HEK293T (cell line): ENCODE results near the gene CCDC85A.

Experiments used
- CTCF ChIA-PET: fragments of 350-600 bp; formaldehyde crosslinking; extraction: SDS; loops from one replicate; lab custom pipeline; 2021; ENCODE audit warnings: antibody characterized with exemption, inconsistent platforms; lab: Yijun Ruan, JAX
- POLR2A ChIA-PET: fragments of 350-600 bp; formaldehyde crosslinking; extraction: SDS; loops from one replicate; lab custom pipeline; 2020; ENCODE audit warnings: antibody characterized with exemption, inconsistent platforms; lab: Yijun Ruan, JAX
- DNase-seq: peaks from one replicate; pipeline ENCODE4 v3.0.0; 2012; ENCODE audit warnings: mixed read lengths; ENCODE audit errors: extremely low spot score
- ARNT ChIP-seq: fragments of 450-650 bp; IDR thresholded peaks from 2 replicates; pipeline ENCODE4 v1.6.1; 2017; ENCODE audit warnings: mild to moderate bottlenecking
- BHLHE40 ChIP-seq: fragments of 450-650 bp; IDR thresholded peaks from 2 replicates; pipeline ENCODE4 v1.6.1; 2016; ENCODE audit warnings: mild to moderate bottlenecking, moderate library complexity, borderline replicate concordance
- CTBP1 ChIP-seq: fragments of 450-650 bp; IDR thresholded peaks from 2 replicates; pipeline ENCODE4 v1.6.1; 2016; ENCODE audit warnings: borderline replicate concordance
- ELF4 ChIP-seq: fragments of 450-650 bp; IDR thresholded peaks from 2 replicates; pipeline ENCODE4 v1.6.1; 2017; ENCODE audit warnings: antibody characterized with exemption
- FOXA1 ChIP-seq: fragments of 450-650 bp; IDR thresholded peaks from 2 replicates; pipeline ENCODE4 v1.6.1; 2016; ENCODE audit warnings: mild to moderate bottlenecking
- FOXK2 ChIP-seq: fragments of 450-650 bp; IDR thresholded peaks from 2 replicates; pipeline ENCODE4 v1.6.1; 2016; ENCODE audit warnings: mild to moderate bottlenecking
- FOXM1 ChIP-seq: fragments of 450-650 bp; IDR thresholded peaks from 2 replicates; pipeline ENCODE4 v1.6.1; 2017; ENCODE audit warnings: mild to moderate bottlenecking, borderline replicate concordance
- HDGF ChIP-seq: fragments of 450-650 bp; IDR thresholded peaks from 2 replicates; pipeline ENCODE4 v1.6.1; 2017; ENCODE audit warnings: antibody characterized with exemption, borderline replicate concordance
- L3MBTL2 ChIP-seq: fragments of 450-650 bp; conservative IDR thresholded peaks from 2 replicates; pipeline ENCODE4 v1.6.1; 2016; ENCODE audit warnings: mild to moderate bottlenecking
- LEF1 ChIP-seq: fragments of 450-650 bp; IDR thresholded peaks from 2 replicates; pipeline ENCODE4 v1.6.1; 2017; ENCODE audit warnings: mild to moderate bottlenecking, borderline replicate concordance
- NFRKB ChIP-seq: fragments of 450-650 bp; IDR thresholded peaks from 2 replicates; pipeline ENCODE4 v1.6.1; 2016; ENCODE audit warnings: mild to moderate bottlenecking, moderate library complexity
- PKNOX1 ChIP-seq: fragments of 450-650 bp; IDR thresholded peaks from 2 replicates; pipeline ENCODE4 v1.6.1; 2016
- SP1 ChIP-seq: fragments of 450-650 bp; IDR thresholded peaks from 2 replicates; pipeline ENCODE4 v1.6.1; 2017
- SUZ12 ChIP-seq: fragments of 450-650 bp; IDR thresholded peaks from 2 replicates; pipeline ENCODE4 v1.6.1; 2016; ENCODE audit warnings: mild to moderate bottlenecking
- TARDBP ChIP-seq: fragments of 450-650 bp; IDR thresholded peaks from 2 replicates; pipeline ENCODE4 v1.6.1; 2016
- ZNF384 ChIP-seq: fragments of 450-650 bp; IDR thresholded peaks from 2 replicates; pipeline ENCODE4 v1.6.1; 2016

CCDC85A gene

GRCh38 chr2:56234241-56234640, 50.5 kb downstream of the CCDC85A start:
- POLR2A ChIA-PET, result no interaction called here
- CTCF ChIA-PET, result no interaction called here
- DNase-seq, result no peak
- TF ChIP-seq FOXA1 (no peak), CTBP1 (no peak)

GRCh38 chr2:56239030-56239429, 55.2 kb downstream of the CCDC85A start:
- TF ChIP-seq NFRKB (no peak), SP1 (no peak)
- ChIA-PET CTCF (no interaction called here), POLR2A (no interaction called here)
- DNase-seq, result no peak

- ChIA-PET CTCF (no interaction called here), POLR2A (no interaction called here)
- DNase-seq, result no peak
- TF ChIP-seq CTBP1 (no peak), PKNOX1 (no peak), ARNT (no peak), FOXM1 (no peak)
Observed at GRCh38 chr2:56239437-56239836, 55.6 kb downstream of the CCDC85A start.

- TF ChIP-seq L3MBTL2, result no peak
- TF ChIP-seq LEF1, result no peak
- no peak for TF ChIP-seq BHLHE40
- TF ChIP-seq ARNT, result no peak
- TF ChIP-seq SP1, result no peak
- TF ChIP-seq HDGF, result no peak
- no peak for TF ChIP-seq FOXA1
- TF ChIP-seq CTBP1, result no peak
- no peak for TF ChIP-seq PKNOX1
- TF ChIP-seq TARDBP, result no peak
- no peak for TF ChIP-seq FOXK2
- POLR2A ChIA-PET, result no interaction called here
- CTCF ChIA-PET, result no interaction called here
- no peak for DNase-seq
Observed at GRCh38 chr2:56240210-56240609, 56.4 kb downstream of the CCDC85A start.

GRCh38 chr2:56244506-56244905, 60.7 kb downstream of the CCDC85A start:
- CTCF ChIA-PET, result no interaction called here
- no peak for DNase-seq
- TF ChIP-seq CTBP1, result no peak
- POLR2A ChIA-PET, result no interaction called here

GRCh38 chr2:56244911-56245530, 61.2 kb downstream of the CCDC85A start:
- TF ChIP-seq LEF1, result no peak
- TF ChIP-seq TARDBP, result no peak
- no peak for TF ChIP-seq BHLHE40
- no peak for TF ChIP-seq FOXA1
- no peak for TF ChIP-seq SUZ12
- no peak for TF ChIP-seq ARNT
- TF ChIP-seq FOXM1, result no peak
- TF ChIP-seq SP1, result no peak
- TF ChIP-seq CTBP1, result no peak
- no peak for DNase-seq
- ChIA-PET POLR2A (no interaction called here), CTCF (no interaction called here)

GRCh38 chr2:56248965-56249742, 65.4 kb downstream of the CCDC85A start:
- CTCF ChIA-PET, result interaction anchor here (0.9 kb wide), 1 partner anchor 17 kb away, joined by 4 read pairs; no protein-coding TSS in a partner anchor

More at GRCh38 chr2:56248965-56249742, 65.4 kb downstream of the CCDC85A start:
- no peak for DNase-seq
- POLR2A ChIA-PET, result no interaction called here
- no peak for TF ChIP-seq TARDBP
- TF ChIP-seq FOXK2, result no peak
- TF ChIP-seq SP1, result no peak
- TF ChIP-seq PKNOX1, result no peak
- no peak for TF ChIP-seq NFRKB
- no peak for TF ChIP-seq FOXM1
- no peak for TF ChIP-seq ARNT
- no peak for TF ChIP-seq HDGF
- TF ChIP-seq BHLHE40, result no peak
- no peak for TF ChIP-seq ZNF384
- TF ChIP-seq ELF4, result no peak
- no peak for TF ChIP-seq LEF1
- TF ChIP-seq CTBP1, result no peak
- no peak for TF ChIP-seq SUZ12
- TF ChIP-seq FOXA1, result no peak
